Measurements from ENCODE around the gene SSH2. TPM values are rescaled to one million over a fixed set of nuclear protein-coding genes. Genes with fewer than 3 reads are reported as not detected.
A peak's percentile ranks its signal among the peaks of the same experiment; 100 is the strongest.

The SSH2 gene
- total and polyA plus RNA-seq, 9 of the 15 experiments (the other 6 are each of a cell fraction or from before 2014, with no cell fraction given): 3.9 to 16.1 (median 10.2) TPM

GRCh38 chr17:29579866-29580771, 349.9 kb downstream of the SSH2 start (continued):
- TF ChIP-seq REST (IDR thresholded peaks at IDR 0.05; ENCODE audit: borderline replicate concordance) (peak; percentile 84), REST (CRISPR knock-in tag; IDR thresholded peaks at IDR 0.05; ENCODE audit: low read depth) (no peak), L3MBTL2 (IDR thresholded peaks at IDR 0.05) (peak; percentile 31; the same call in 1 of the 2 replicates), DEAF1 (CRISPR knock-in tag; IDR thresholded peaks at IDR 0.05) (peak; percentile 73), BACH1 (tag; IDR thresholded peaks at IDR 0.05) (no peak), TCFL5 (CRISPR knock-in tag; conservative IDR thresholded peaks at IDR 0.05) (no peak), TRIM24 (IDR thresholded peaks at IDR 0.05) (no peak), HDAC2 (IDR thresholded peaks at IDR 0.05) (no peak), CHD4 (IDR thresholded peaks at IDR 0.05; ENCODE audit: insufficient read depth, insufficient replicate concordance, low read depth, low read length, poor library complexity, severe bottlenecking) (no peak), NBN (IDR thresholded peaks at IDR 0.05; ENCODE audit: low read depth) (no peak), VEZF1 (CRISPR knock-in tag; IDR thresholded peaks at IDR 0.05) (peak; percentile 53), USF2 (CRISPR knock-in tag; IDR thresholded peaks at IDR 0.05) (no peak), ZNF586 (CRISPR knock-in tag; conservative IDR thresholded peaks at IDR 0.05) (no peak), ZNF445 (CRISPR knock-in tag; IDR thresholded peaks at IDR 0.05; ENCODE audit: low read depth) (no peak), KLF16 (IDR thresholded peaks at IDR 0.05) (no peak)
